Liver (tissue), 9 donors: ENCODE measurements around the gene PLEKHA7. TPM values are rescaled to one million over a fixed set of nuclear protein-coding genes. Genes with fewer than 3 reads are reported as not detected.

Experiments
- DNase-seq: peaks from one replicate; pipeline ENCODE4 v3.0.0-alpha.2; 2017; ENCODE audit warnings: low spot score
- H3K27ac ChIP-seq, 2 donors: one replicate each; pipeline ENCODE4 v1.7.0; 2013; ENCODE audit warnings: inconsistent platforms in 2 of 2, low read length in 2 of 2, control low read depth in 1 of 2, low read depth in 1 of 2, mild to moderate bottlenecking in 1 of 2
- H3K27me3 ChIP-seq, 4 donors: one replicate each; pipeline versions ENCODE4 v1.6.1 to v1.7.0; 2013; ENCODE audit warnings: low read length in 3 of 4, inconsistent platforms in 1 of 4, mild to moderate bottlenecking in 1 of 4, moderate library complexity in 1 of 4; ENCODE audit not compliant: control insufficient read depth in 4 of 4, insufficient read depth in 4 of 4
- H3K36me3 ChIP-seq, 4 donors: one replicate each; pipeline versions ENCODE4 v1.6.1 to v1.7.0; 2013; ENCODE audit warnings: low read length in 3 of 4, mild to moderate bottlenecking in 3 of 4, low read depth in 1 of 4, moderate library complexity in 1 of 4; ENCODE audit not compliant: control insufficient read depth in 4 of 4, insufficient read depth in 3 of 4
- H3K4me1 ChIP-seq, 4 donors: one replicate each; pipeline versions ENCODE4 v1.6.1 to v1.7.0; 2013; ENCODE audit warnings: low read length in 3 of 4, mild to moderate bottlenecking in 3 of 4, moderate library complexity in 1 of 4; ENCODE audit not compliant: control insufficient read depth in 4 of 4, insufficient read depth in 4 of 4
- H3K4me3 ChIP-seq, 3 donors: one replicate each; pipeline versions ENCODE4 v1.6.1 to v1.7.0; 2013; ENCODE audit warnings: low read length in 3 of 3, control low read depth in 1 of 3, low read depth in 1 of 3, mild to moderate bottlenecking in 1 of 3
- H3K9ac ChIP-seq, 2 donors: one replicate each; pipeline ENCODE4 v1.7.0; 2013; ENCODE audit warnings: low read length in 2 of 2, mild to moderate bottlenecking in 2 of 2, moderate library complexity in 2 of 2, control low read depth in 1 of 2, low read depth in 1 of 2
- H3K9me3 ChIP-seq, 4 donors: one replicate each; pipeline versions ENCODE4 v1.6.1 to v1.7.0; 2013; ENCODE audit warnings: low read length in 3 of 4; ENCODE audit not compliant: control insufficient read depth in 4 of 4
- FOXA1 ChIP-seq: IDR thresholded peaks from 2 replicates; pipeline ENCODE4 v1.6.1; 2016; ENCODE audit warnings: antibody characterized with exemption
- FOXA2 ChIP-seq: IDR thresholded peaks from 2 replicates; pipeline ENCODE4 v1.6.1; 2016; ENCODE audit warnings: antibody characterized with exemption
- HNF4A ChIP-seq, 2 donors: conservative IDR thresholded peaks; 2 replicates each; pipeline ENCODE4 v1.6.1; 2016; ENCODE audit warnings: antibody characterized with exemption in 2 of 2, mild to moderate bottlenecking in 2 of 2
- HNF4G ChIP-seq: IDR thresholded peaks from 2 replicates; pipeline ENCODE4 v1.6.1; 2016; ENCODE audit warnings: antibody characterized with exemption
- NR2F2 ChIP-seq: IDR thresholded peaks from 2 replicates; pipeline ENCODE4 v1.6.1; 2016; ENCODE audit warnings: antibody characterized with exemption
- RAD21 ChIP-seq, 2 donors: IDR thresholded peaks; 2 replicates each; pipeline ENCODE4 v1.6.1; 2016; ENCODE audit warnings: antibody characterized with exemption in 2 of 2, mild to moderate bottlenecking in 2 of 2
- RXRA ChIP-seq, 2 donors: IDR thresholded peaks; 2 replicates each; pipeline ENCODE4 v1.6.1; 2017 to 2018; ENCODE audit warnings: antibody characterized with exemption in 2 of 2, mild to moderate bottlenecking in 1 of 2
- TAF1 ChIP-seq: conservative IDR thresholded peaks from 2 replicates; pipeline ENCODE4 v1.6.1; 2016; ENCODE audit warnings: antibody characterized with exemption, mild to moderate bottlenecking
- YY1 ChIP-seq: IDR thresholded peaks from 2 replicates; pipeline ENCODE4 v1.6.1; 2016; ENCODE audit warnings: antibody characterized with exemption, mild to moderate bottlenecking
- WGBS: extraction: QIAGEN DNeasy Blood & Tissue Kit; methylation state at CpG from one replicate; pipeline ENCODE4 v1.1.7; 2013; 5-methylcytosine and 5-hydroxymethylcytosine counted together
- polyA plus RNA-seq, 2 donors: library from polyadenylated mRNA; stranded (reverse) in 1 of 2; unstranded in 1 of 2; fragments of 200-250 nt in 1 of 2; fragments of >200 nt in 1 of 2; fragmentation: Nextera tagmentation in 1 of 2; extraction: Ambion mirVana in 1 of 2; gene quantifications; one replicate each; pipeline versions ENCODE4 v1.2.1 to v1.2.3, GENCODE V29; 2013 to 2015
- total RNA-seq, 2 donors: library from RNA; depleted of rRNA; stranded (reverse); fragments of >200 nt; gene quantifications; one replicate each; pipeline ENCODE4 v1.2.3, GENCODE V29; 2014
- TF ChIP-seq, protein P1 (sequence below): IDR thresholded peaks from 2 replicates; pipeline ENCODE4 v1.6.1; 2016; ENCODE audit warnings: antibody characterized with exemption, mild to moderate bottlenecking
- TF ChIP-seq, protein P2 (sequence below): IDR thresholded peaks from 2 replicates; pipeline ENCODE4 v1.6.1; 2016; ENCODE audit warnings: antibody characterized with exemption
- TF ChIP-seq, protein P3 (sequence below): fragments of 150-350 bp; IDR thresholded peaks from 2 replicates; pipeline ENCODE4 v1.5.1; 2017; ENCODE audit warnings: improper control_type of control experiment, low read depth, low read length; ENCODE audit not compliant: missing input control
- TF ChIP-seq, protein P4 (sequence below): IDR thresholded peaks from 2 replicates; pipeline ENCODE4 v1.6.1; 2016; ENCODE audit warnings: antibody characterized with exemption
- TF ChIP-seq, protein P5 (sequence below): IDR thresholded peaks from 2 replicates; pipeline ENCODE4 v1.6.1; 2016; ENCODE audit warnings: antibody characterized with exemption
- donor health status: healthy.
- donor health status: healthy.
- donor health status: healthy.
- donor health status: healthy.
- donor health status: healthy.

Gene PLEKHA7
- total and polyA plus RNA-seq, 4 donors: 6.1 to 28.8 (median 8.5) TPM

DNA sequence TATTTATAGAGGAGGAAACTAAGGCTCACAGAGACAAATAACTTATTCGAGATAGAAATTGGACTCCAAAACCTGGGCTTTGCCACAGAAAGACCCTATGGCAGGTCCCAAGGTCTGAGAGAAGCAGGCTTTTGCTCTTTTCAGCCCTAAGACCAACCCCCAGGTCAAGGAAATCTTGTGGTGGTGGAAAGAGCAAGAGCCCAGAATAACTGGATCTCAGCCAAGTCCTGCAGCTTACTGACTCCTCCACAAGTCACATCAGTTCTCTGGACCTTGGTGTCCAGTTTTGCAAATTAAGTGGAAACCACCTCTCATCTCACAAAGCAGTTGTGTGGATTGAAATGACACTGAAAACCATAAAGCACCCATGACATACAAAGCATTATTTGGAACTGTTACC, 153.6 kb downstream of the PLEKHA7 start:
- WGBS: 86% methylated on average over 1 of the region's 1 CpG
- no peaks in the 10 kb centered on the region for H3K27me3 ChIP-seq
- TF ChIP-seq, protein P1, sequence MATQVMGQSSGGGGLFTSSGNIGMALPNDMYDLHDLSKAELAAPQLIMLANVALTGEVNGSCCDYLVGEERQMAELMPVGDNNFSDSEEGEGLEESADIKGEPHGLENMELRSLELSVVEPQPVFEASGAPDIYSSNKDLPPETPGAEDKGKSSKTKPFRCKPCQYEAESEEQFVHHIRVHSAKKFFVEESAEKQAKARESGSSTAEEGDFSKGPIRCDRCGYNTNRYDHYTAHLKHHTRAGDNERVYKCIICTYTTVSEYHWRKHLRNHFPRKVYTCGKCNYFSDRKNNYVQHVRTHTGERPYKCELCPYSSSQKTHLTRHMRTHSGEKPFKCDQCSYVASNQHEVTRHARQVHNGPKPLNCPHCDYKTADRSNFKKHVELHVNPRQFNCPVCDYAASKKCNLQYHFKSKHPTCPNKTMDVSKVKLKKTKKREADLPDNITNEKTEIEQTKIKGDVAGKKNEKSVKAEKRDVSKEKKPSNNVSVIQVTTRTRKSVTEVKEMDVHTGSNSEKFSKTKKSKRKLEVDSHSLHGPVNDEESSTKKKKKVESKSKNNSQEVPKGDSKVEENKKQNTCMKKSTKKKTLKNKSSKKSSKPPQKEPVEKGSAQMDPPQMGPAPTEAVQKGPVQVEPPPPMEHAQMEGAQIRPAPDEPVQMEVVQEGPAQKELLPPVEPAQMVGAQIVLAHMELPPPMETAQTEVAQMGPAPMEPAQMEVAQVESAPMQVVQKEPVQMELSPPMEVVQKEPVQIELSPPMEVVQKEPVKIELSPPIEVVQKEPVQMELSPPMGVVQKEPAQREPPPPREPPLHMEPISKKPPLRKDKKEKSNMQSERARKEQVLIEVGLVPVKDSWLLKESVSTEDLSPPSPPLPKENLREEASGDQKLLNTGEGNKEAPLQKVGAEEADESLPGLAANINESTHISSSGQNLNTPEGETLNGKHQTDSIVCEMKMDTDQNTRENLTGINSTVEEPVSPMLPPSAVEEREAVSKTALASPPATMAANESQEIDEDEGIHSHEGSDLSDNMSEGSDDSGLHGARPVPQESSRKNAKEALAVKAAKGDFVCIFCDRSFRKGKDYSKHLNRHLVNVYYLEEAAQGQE: no peak
- no peak for TF ChIP-seq FOXA2
- TF ChIP-seq, protein P2, sequence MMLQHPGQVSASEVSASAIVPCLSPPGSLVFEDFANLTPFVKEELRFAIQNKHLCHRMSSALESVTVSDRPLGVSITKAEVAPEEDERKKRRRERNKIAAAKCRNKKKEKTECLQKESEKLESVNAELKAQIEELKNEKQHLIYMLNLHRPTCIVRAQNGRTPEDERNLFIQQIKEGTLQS: no peak
- H3K4me1 ChIP-seq: no peaks in the 10 kb centered on the region
- H3K9ac ChIP-seq: no peak overlapping the region
- no peaks in the 10 kb centered on the region for H3K9me3 ChIP-seq
- no peak for DNase-seq
- H3K4me3 ChIP-seq: no peak overlapping the region
- H3K27ac ChIP-seq: no peak overlapping the region
- H3K36me3 ChIP-seq: peaks cover 0 to 11% (median 1%) of the 10 kb centered on the region in 4 donors

DNA sequence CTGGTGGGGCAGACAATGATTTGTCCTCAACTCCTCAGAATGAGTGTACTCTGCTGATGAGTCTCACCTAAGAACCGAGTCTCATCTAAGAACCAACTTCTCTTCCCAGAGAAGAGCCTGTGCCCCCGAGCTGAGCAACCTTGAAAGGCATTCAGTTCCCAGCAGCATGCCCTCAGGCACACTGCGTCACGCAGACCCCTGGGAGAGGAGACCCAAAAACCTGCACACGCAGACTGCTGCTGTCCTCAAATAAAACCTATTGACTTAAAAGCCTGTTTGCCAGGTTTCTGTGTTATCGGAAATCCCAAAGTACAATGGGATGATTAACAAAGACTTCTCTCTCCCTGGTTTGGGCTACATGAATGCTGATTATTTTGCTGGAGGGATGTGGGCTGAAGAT, 154.6 kb downstream of the PLEKHA7 start:
- no peak for TF ChIP-seq HNF4G
- TF ChIP-seq, protein P3, sequence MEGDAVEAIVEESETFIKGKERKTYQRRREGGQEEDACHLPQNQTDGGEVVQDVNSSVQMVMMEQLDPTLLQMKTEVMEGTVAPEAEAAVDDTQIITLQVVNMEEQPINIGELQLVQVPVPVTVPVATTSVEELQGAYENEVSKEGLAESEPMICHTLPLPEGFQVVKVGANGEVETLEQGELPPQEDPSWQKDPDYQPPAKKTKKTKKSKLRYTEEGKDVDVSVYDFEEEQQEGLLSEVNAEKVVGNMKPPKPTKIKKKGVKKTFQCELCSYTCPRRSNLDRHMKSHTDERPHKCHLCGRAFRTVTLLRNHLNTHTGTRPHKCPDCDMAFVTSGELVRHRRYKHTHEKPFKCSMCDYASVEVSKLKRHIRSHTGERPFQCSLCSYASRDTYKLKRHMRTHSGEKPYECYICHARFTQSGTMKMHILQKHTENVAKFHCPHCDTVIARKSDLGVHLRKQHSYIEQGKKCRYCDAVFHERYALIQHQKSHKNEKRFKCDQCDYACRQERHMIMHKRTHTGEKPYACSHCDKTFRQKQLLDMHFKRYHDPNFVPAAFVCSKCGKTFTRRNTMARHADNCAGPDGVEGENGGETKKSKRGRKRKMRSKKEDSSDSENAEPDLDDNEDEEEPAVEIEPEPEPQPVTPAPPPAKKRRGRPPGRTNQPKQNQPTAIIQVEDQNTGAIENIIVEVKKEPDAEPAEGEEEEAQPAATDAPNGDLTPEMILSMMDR: no peak
- TF ChIP-seq NR2F2: no peak
- no peak for TF ChIP-seq HNF4A (conservative IDR thresholded peaks at IDR 0.05)
- TF ChIP-seq, protein P1: no peak
- TF ChIP-seq, protein P2: no peak
- TF ChIP-seq FOXA2: no peak
- TF ChIP-seq, protein P4, sequence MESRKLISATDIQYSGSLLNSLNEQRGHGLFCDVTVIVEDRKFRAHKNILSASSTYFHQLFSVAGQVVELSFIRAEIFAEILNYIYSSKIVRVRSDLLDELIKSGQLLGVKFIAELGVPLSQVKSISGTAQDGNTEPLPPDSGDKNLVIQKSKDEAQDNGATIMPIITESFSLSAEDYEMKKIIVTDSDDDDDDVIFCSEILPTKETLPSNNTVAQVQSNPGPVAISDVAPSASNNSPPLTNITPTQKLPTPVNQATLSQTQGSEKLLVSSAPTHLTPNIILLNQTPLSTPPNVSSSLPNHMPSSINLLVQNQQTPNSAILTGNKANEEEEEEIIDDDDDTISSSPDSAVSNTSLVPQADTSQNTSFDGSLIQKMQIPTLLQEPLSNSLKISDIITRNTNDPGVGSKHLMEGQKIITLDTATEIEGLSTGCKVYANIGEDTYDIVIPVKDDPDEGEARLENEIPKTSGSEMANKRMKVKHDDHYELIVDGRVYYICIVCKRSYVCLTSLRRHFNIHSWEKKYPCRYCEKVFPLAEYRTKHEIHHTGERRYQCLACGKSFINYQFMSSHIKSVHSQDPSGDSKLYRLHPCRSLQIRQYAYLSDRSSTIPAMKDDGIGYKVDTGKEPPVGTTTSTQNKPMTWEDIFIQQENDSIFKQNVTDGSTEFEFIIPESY: no peak
- TF ChIP-seq, protein P5, sequence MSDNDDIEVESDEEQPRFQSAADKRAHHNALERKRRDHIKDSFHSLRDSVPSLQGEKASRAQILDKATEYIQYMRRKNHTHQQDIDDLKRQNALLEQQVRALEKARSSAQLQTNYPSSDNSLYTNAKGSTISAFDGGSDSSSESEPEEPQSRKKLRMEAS: no peak
- TF ChIP-seq YY1: no peak
- TF ChIP-seq RXRA (IDR thresholded peaks at IDR 0.05): no peak
- TF ChIP-seq FOXA1: no peak
- TF ChIP-seq TAF1: no peak
- no peak for TF ChIP-seq RAD21 (IDR thresholded peaks at IDR 0.05)
- WGBS: 88% methylated on average over 6 of the region's 6 CpGs
- H3K4me1 ChIP-seq: no peaks in the 10 kb centered on the region

More for the DNA sequence above, 154.6 kb downstream of the PLEKHA7 start:
- no peaks in the 10 kb centered on the region for H3K9me3 ChIP-seq
- peaks cover 3 to 18% (median 8%) of the 10 kb centered on the region in 4 donors for H3K36me3 ChIP-seq
- no peak overlapping the region for H3K27ac ChIP-seq
- no peak for DNase-seq
- no peaks in the 10 kb centered on the region for H3K27me3 ChIP-seq
- H3K4me3 ChIP-seq: no peak overlapping the region
- no peak overlapping the region for H3K9ac ChIP-seq
